ENCODE results near the gene SERAC1. TPM values are rescaled to one million over a fixed set of nuclear protein-coding genes. Genes with fewer than 3 reads are reported as not detected.

The SERAC1 gene
- polyA plus RNA-seq, 1 of the 3 experiments (the other 2 are of a cell fraction): 5.6 TPM

GRCh38 chr6:158154816-158155215, 13.2 kb downstream of the SERAC1 start:
- Histone ChIP-seq H3K79me2 (ENCODE audit: insufficient read depth) (peaks cover 5% of the 10 kb centered on the region; the same call in 1 of the 2 replicates), H3K27me3 (ENCODE audit: insufficient read depth) (no peaks in the 10 kb centered on the region), H3K36me3 (replicated peaks in 1 of 2; ENCODE audit: control insufficient read depth in 1 of 2, insufficient read depth in 2 of 2, low read length in 1 of 2) (peaks cover 21 to 29% of the 10 kb centered on the region in 2 experiments), H3F3A (replicated peaks; ENCODE audit: insufficient read depth) (peaks cover 19% of the 10 kb centered on the region), H3K9me3 (no peaks in the 10 kb centered on the region), H2AFZ (ENCODE audit: low read depth) (no peak overlapping the region), H3K27ac (ENCODE audit: low read depth in 2 of 2, low read length in 1 of 2) (no peak overlapping the region), H3K9ac (no peak overlapping the region), H3K9me2 (no peaks in the 10 kb centered on the region), H3K4me1 (ENCODE audit: control insufficient read depth in 1 of 2, insufficient read depth in 2 of 2, low read depth in 1 of 2, low read length in 1 of 2) (no peaks in the 10 kb centered on the region), H3K4me3 (ENCODE audit: low read depth in 2 of 2, low read length in 1 of 2) (no peak overlapping the region), H4K20me1 (ENCODE audit: insufficient read depth) (no peaks in the 10 kb centered on the region), H3K4me2 (no peak overlapping the region)
- TF ChIP-seq REST (IDR thresholded peaks at IDR 0.05; ENCODE audit: low read depth, low read length) (no peak), GATA2 (CRISPR knock-in tag; IDR thresholded peaks at IDR 0.05) (no peak), FOXM1 (IDR thresholded peaks at IDR 0.05; ENCODE audit: low read depth) (no peak), CHD2 (IDR thresholded peaks at IDR 0.05; ENCODE audit: low read length, partially characterized antibody) (no peak), RXRA (IDR thresholded peaks at IDR 0.05; ENCODE audit: borderline replicate concordance, low read depth) (no peak), MAX (IDR thresholded peaks at IDR 0.05; ENCODE audit: low read depth) (no peak)
- TF ChIP-seq, protein P1, sequence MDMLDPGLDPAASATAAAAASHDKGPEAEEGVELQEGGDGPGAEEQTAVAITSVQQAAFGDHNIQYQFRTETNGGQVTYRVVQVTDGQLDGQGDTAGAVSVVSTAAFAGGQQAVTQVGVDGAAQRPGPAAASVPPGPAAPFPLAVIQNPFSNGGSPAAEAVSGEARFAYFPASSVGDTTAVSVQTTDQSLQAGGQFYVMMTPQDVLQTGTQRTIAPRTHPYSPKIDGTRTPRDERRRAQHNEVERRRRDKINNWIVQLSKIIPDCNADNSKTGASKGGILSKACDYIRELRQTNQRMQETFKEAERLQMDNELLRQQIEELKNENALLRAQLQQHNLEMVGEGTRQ (IDR thresholded peaks at IDR 0.05; ENCODE audit: borderline replicate concordance, low read depth, low read length): no peak
- ChIA-PET CTCF (interaction anchor here (1.0 kb wide), 2 partner anchors 10 to 11 kb away, joined by 3 to 4 read pairs; no protein-coding TSS in a partner anchor), POLR2A (no interaction called here)
- 95% methylated on average over 8 of the region's 8 CpGs for WGBS (ENCODE audit: low lambda C conversion rate)
- DNase-seq: no peak

DNA sequence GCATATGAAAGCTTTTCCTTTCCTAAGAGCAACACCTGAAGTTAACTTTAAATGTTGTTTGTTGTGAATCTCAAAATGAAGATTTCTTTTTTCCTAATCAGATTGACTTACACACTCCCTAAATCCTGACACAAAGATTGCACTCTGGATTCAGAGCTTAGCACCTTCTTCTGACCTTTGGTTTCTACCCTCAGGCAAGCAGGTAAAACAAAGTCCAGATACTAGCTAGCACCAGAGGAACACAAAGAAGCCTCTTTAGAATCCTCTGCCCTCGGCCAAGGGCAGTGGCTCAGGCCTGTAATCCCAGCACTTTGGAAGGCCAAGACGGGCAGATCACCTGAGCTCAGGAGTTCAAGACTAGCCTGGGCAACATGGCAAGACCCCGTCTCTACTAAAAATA, 14.5 kb downstream of the SERAC1 start:
- Histone ChIP-seq H3K27me3 (ENCODE audit: insufficient read depth) (no peaks in the 10 kb centered on the region), H3K9me2 (no peaks in the 10 kb centered on the region), H3K9ac (no peak overlapping the region), H3K27ac (ENCODE audit: low read depth in 2 of 2, low read length in 1 of 2) (no peak overlapping the region), H3K79me2 (ENCODE audit: insufficient read depth) (no peaks in the 10 kb centered on the region), H3F3A (replicated peaks; ENCODE audit: insufficient read depth) (peaks cover 12% of the 10 kb centered on the region), H3K4me1 (ENCODE audit: control insufficient read depth in 1 of 2, insufficient read depth in 2 of 2, low read depth in 1 of 2, low read length in 1 of 2) (no peaks in the 10 kb centered on the region), H3K4me3 (ENCODE audit: low read depth in 2 of 2, low read length in 1 of 2) (no peak overlapping the region), H2AFZ (ENCODE audit: low read depth) (no peak overlapping the region), H4K20me1 (ENCODE audit: insufficient read depth) (no peaks in the 10 kb centered on the region), H3K36me3 (replicated peaks in 1 of 2; ENCODE audit: control insufficient read depth in 1 of 2, insufficient read depth in 2 of 2, low read length in 1 of 2) (peaks cover 21 to 31% of the 10 kb centered on the region in 2 experiments), H3K9me3 (no peaks in the 10 kb centered on the region), H3K4me2 (no peak overlapping the region)
- TF ChIP-seq MEF2A (IDR thresholded peaks at IDR 0.05; ENCODE audit: borderline replicate concordance, low read depth): no peak
- no peak for TF ChIP-seq POLR2AphosphoS5 (IDR thresholded peaks at IDR 0.05; ENCODE audit: low read depth, low read length)
- no peak for TF ChIP-seq SIN3A (IDR thresholded peaks at IDR 0.05; ENCODE audit: borderline replicate concordance, low read depth, low read length)
- no peak for TF ChIP-seq TEAD4 (IDR thresholded peaks at IDR 0.05; ENCODE audit: borderline replicate concordance, insufficient read depth)
- no peak for TF ChIP-seq IRF3 (IDR thresholded peaks at IDR 0.05; ENCODE audit: low read depth, low read length)
- 100% methylated on average over 3 of the region's 3 CpGs for WGBS (ENCODE audit: low lambda C conversion rate)
- CTCF ChIA-PET: interaction anchor here (1.0 to 1.2 kb wide), 2 partner anchors 9 to 22 kb away, joined by 3 to 4 read pairs; no protein-coding TSS in a partner anchor
- POLR2A ChIA-PET: no interaction called here
- DNase-seq: no peak

Data from SK-N-SH (cell line).